Naive thymus-derived CD4-positive, alpha-beta T cell (primary cell): ENCODE data around the gene PRKCA. TPM values are rescaled to one million over a fixed set of nuclear protein-coding genes. Genes with fewer than 3 reads are reported as not detected.

ENCODE experiments used
- ATAC-seq: fragments of 150-1000 bp; cut with Tn5 transposase; 2 replicates; pipeline ENCODE4 v1.10.0; 2021; ENCODE audit warnings: mild to moderate bottlenecking, moderate library complexity
- CTCF ChIA-PET: fragments of 350-600 bp; sonication (Branson Sonifier 250); formaldehyde crosslinking; loops from one replicate; lab custom pipeline; 2021; ENCODE audit warnings: antibody characterized with exemption; lab: Charles Lee
- POLR2A ChIA-PET: fragments of 350-600 bp; sonication (Branson Sonifier 250); formaldehyde crosslinking; loops from one replicate; lab custom pipeline; 2021; ENCODE audit warnings: antibody characterized with exemption, inconsistent platforms; lab: Charles Lee
- DNase-seq, 9 donors: peaks; one replicate each; pipeline versions ENCODE4 v3.0.0 to v3.0.0-alpha.2; 2020 to 2022; ENCODE audit warnings: mixed read lengths in 1 of 9
- H3K27ac ChIP-seq: one replicate; pipeline ENCODE4 v1.7.0; 2013; ENCODE audit warnings: mild to moderate bottlenecking, low read depth, low read length, moderate library complexity
- H3K27me3 ChIP-seq, 2 donors: one replicate each; pipeline ENCODE4 v1.7.0; 2013; ENCODE audit warnings: low read length in 2 of 2, mild to moderate bottlenecking in 2 of 2, moderate library complexity in 2 of 2; ENCODE audit not compliant: control insufficient read depth in 2 of 2, insufficient read depth in 2 of 2
- H3K36me3 ChIP-seq, 3 experiments: 1 replicate in 2 of 3; 2 replicates in 1 of 3; pipeline ENCODE4 v1.7.0; 2013; ENCODE audit warnings: low read length in 3 of 3, mild to moderate bottlenecking in 3 of 3, moderate library complexity in 1 of 3; ENCODE audit not compliant: insufficient read depth in 3 of 3, control insufficient read depth in 2 of 3
- H3K4me1 ChIP-seq, 2 donors: one replicate each; pipeline ENCODE4 v1.7.0; 2013; ENCODE audit warnings: low read length in 2 of 2, mild to moderate bottlenecking in 2 of 2, moderate library complexity in 1 of 2; ENCODE audit not compliant: control insufficient read depth in 2 of 2, insufficient read depth in 2 of 2
- H3K4me3 ChIP-seq: 2 replicates; pipeline ENCODE4 v1.7.0; 2013; ENCODE audit warnings: mild to moderate bottlenecking, low read length
- H3K9me3 ChIP-seq, 3 experiments: 1 replicate in 2 of 3; 2 replicates in 1 of 3; pipeline ENCODE4 v1.7.0; 2013; ENCODE audit warnings: low read length in 3 of 3; ENCODE audit not compliant: control insufficient read depth in 2 of 3
- H3K27ac Mint-ChIP-seq, 9 donors: one replicate each; pipeline ENCODE4 v1.8.0; 2020 to 2022; ENCODE audit warnings: mixed read lengths in 9 of 9, mild to moderate bottlenecking in 8 of 9, moderate library complexity in 5 of 9, inconsistent platforms in 2 of 9
- H3K27me3 Mint-ChIP-seq, 5 donors: one replicate each; pipeline ENCODE4 v1.8.0; 2021 to 2022; ENCODE audit warnings: mixed read lengths in 5 of 5, mild to moderate bottlenecking in 1 of 5
- H3K36me3 Mint-ChIP-seq, 5 donors: one replicate each; pipeline ENCODE4 v1.8.0; 2020 to 2022; ENCODE audit warnings: mixed read lengths in 5 of 5, mild to moderate bottlenecking in 3 of 5, inconsistent platforms in 1 of 5
- H3K4me1 Mint-ChIP-seq, 7 donors: one replicate each; pipeline ENCODE4 v1.8.0; 2020 to 2022; ENCODE audit warnings: mixed read lengths in 7 of 7, mild to moderate bottlenecking in 3 of 7, inconsistent platforms in 1 of 7
- H3K4me3 Mint-ChIP-seq, 10 donors: one replicate each; pipeline ENCODE4 v1.8.0; 2020 to 2022; ENCODE audit warnings: mild to moderate bottlenecking in 10 of 10, mixed read lengths in 10 of 10, moderate library complexity in 6 of 10, inconsistent platforms in 2 of 10
- H3K9me3 Mint-ChIP-seq, 11 donors: one replicate each; pipeline ENCODE4 v1.8.0; 2020 to 2022; ENCODE audit warnings: mixed read lengths in 11 of 11, mild to moderate bottlenecking in 4 of 11, inconsistent platforms in 1 of 11, moderate library complexity in 1 of 11
- intact Hi-C, 2 donors: fragments of 100-400 bp; cut with micrococcal nuclease; formaldehyde crosslinking; loops; one replicate each; pipeline ENCODE4 v1.15.1; 2023
- polyA plus RNA-seq, 2 donors: library from polyadenylated mRNA; unstranded; fragments of 300-500 nt; fragmentation: Illumina TruSeq; gene quantifications; one replicate each; pipeline ENCODE4 v1.2.3, GENCODE V29; 2021
- total RNA-seq, 6 experiments: library from RNA in 5 of 6; stranded (reverse) in 5 of 6; gene quantifications; 1 replicate in 5 of 6; 2 replicates in 1 of 6; pipeline ENCODE4 v1.2.3 and lab custom pipeline; 2021 to 2026

The PRKCA gene
- total and polyA plus RNA-seq, 7 experiments from 2014 or later: 4.1 to 186 (median 122) TPM

GRCh38 chr17:66678827-66679226, 376.4 kb downstream of the PRKCA start:
- H3K36me3 Mint-ChIP-seq: peaks cover 3 to 47% (median 32%) of the 10 kb centered on the region in 5 donors
- Histone ChIP-seq H3K27me3 (no peaks in the 10 kb centered on the region), H3K36me3 (peaks cover 0 to 22% (median 0%) of the 10 kb centered on the region in 3 experiments), H3K4me3 (no peak overlapping the region), H3K4me1 (peaks cover 6 to 17% of the 10 kb centered on the region in 2 donors), H3K9me3 (no peaks in the 10 kb centered on the region), H3K27ac (no peak overlapping the region)
- peaks cover 0 to 10% (median 3%) of the 10 kb centered on the region in 11 donors for H3K9me3 Mint-ChIP-seq
- peaks cover 15 to 58% (median 41%) of the 10 kb centered on the region in 7 donors for H3K4me1 Mint-ChIP-seq
- ChIA-PET CTCF (no interaction called here), POLR2A (no interaction called here)
- H3K4me3 Mint-ChIP-seq: no peak overlapping the region
- H3K27ac Mint-ChIP-seq: peak overlapping the region in 3 of 9 donors; percentile 12 to 38 (median 13)
- DNase-seq: no peak
- H3K27me3 Mint-ChIP-seq: no peaks in the 10 kb centered on the region
- ATAC-seq: no peak
- intact Hi-C loops: no loop called here

GRCh38 chr17:66679631-66680517, 377.5 kb downstream of the PRKCA start:
- Histone ChIP-seq H3K4me3 (no peak overlapping the region), H3K27ac (no peak overlapping the region), H3K36me3 (peaks cover 0 to 20% (median 0%) of the 10 kb centered on the region in 3 experiments), H3K4me1 (peaks cover 0 to 7% of the 10 kb centered on the region in 2 donors), H3K9me3 (no peaks in the 10 kb centered on the region), H3K27me3 (no peaks in the 10 kb centered on the region)
- Mint-ChIP-seq H3K27ac (peak overlapping the region in 5 of 9 donors; percentile 13 to 64 (median 38)), H3K36me3 (peaks cover 3 to 43% (median 30%) of the 10 kb centered on the region in 5 donors), H3K4me1 (peaks cover 5 to 50% (median 33%) of the 10 kb centered on the region in 7 donors), H3K4me3 (no peak overlapping the region), H3K27me3 (no peaks in the 10 kb centered on the region), H3K9me3 (peaks cover 0 to 10% (median 3%) of the 10 kb centered on the region in 11 donors)
- ATAC-seq (no peak), DNase-seq (no peak)
- ChIA-PET POLR2A (no interaction called here), CTCF (no interaction called here)
- intact Hi-C loops: no loop called here

GRCh38 chr17:66682283-66682682, 379.9 kb downstream of the PRKCA start:
- Mint-ChIP-seq H3K36me3 (peaks cover 7 to 48% (median 26%) of the 10 kb centered on the region in 5 donors), H3K4me3 (no peak overlapping the region), H3K27ac (peak overlapping the region in 2 of 9 donors; percentile 6 to 56), H3K9me3 (peaks cover 0 to 9% (median 3%) of the 10 kb centered on the region in 11 donors), H3K27me3 (no peaks in the 10 kb centered on the region), H3K4me1 (peaks cover 5 to 47% (median 26%) of the 10 kb centered on the region in 7 donors)
- Histone ChIP-seq H3K9me3 (no peaks in the 10 kb centered on the region), H3K4me1 (peaks cover 0 to 7% of the 10 kb centered on the region in 2 donors), H3K36me3 (peaks cover 0 to 21% (median 4%) of the 10 kb centered on the region in 3 experiments), H3K4me3 (no peak overlapping the region), H3K27ac (no peak overlapping the region), H3K27me3 (no peaks in the 10 kb centered on the region)
- DNase-seq (no peak), ATAC-seq (no peak)
- intact Hi-C loops: no loop called here
- ChIA-PET CTCF (no interaction called here), POLR2A (no interaction called here)

- no peaks in the 10 kb centered on the region for H3K9me3 Mint-ChIP-seq
- no peak overlapping the region for H3K4me3 ChIP-seq
- H3K4me3 Mint-ChIP-seq: no peak overlapping the region
- intact Hi-C loops: no loop called here
- no peak overlapping the region for H3K27ac ChIP-seq
- peaks cover 0 to 41% (median 4%) of the 10 kb centered on the region in 3 experiments for H3K36me3 ChIP-seq
- H3K27ac Mint-ChIP-seq: peak overlapping the region in 1 of 9 donors; percentile 71
- ATAC-seq (no peak), DNase-seq (no peak)
- POLR2A ChIA-PET: interaction anchor here (0.6 kb wide), 1 partner anchor 1266 kb away, joined by 3 read pairs; no protein-coding TSS in a partner anchor
- no peaks in the 10 kb centered on the region for H3K27me3 ChIP-seq
- CTCF ChIA-PET: interaction anchor here (1.0 kb wide), 1 partner anchor 30 kb away, joined by 3 read pairs; no protein-coding TSS in a partner anchor
- H3K9me3 ChIP-seq: no peaks in the 10 kb centered on the region
- no peaks in the 10 kb centered on the region for H3K4me1 ChIP-seq
- H3K36me3 Mint-ChIP-seq: peaks cover 10 to 48% (median 27%) of the 10 kb centered on the region in 5 donors
- peaks cover 5 to 35% (median 21%) of the 10 kb centered on the region in 7 donors for H3K4me1 Mint-ChIP-seq
- H3K27me3 Mint-ChIP-seq: no peaks in the 10 kb centered on the region
Observed at GRCh38 chr17:66684261-66684660, 381.8 kb downstream of the PRKCA start.

- ATAC-seq: no peak
- Mint-ChIP-seq H3K27ac (no peak overlapping the region), H3K9me3 (peaks cover 0 to 2% (median 0%) of the 10 kb centered on the region in 11 donors), H3K27me3 (no peaks in the 10 kb centered on the region), H3K4me1 (peaks cover 2 to 30% (median 17%) of the 10 kb centered on the region in 7 donors), H3K36me3 (peaks cover 14 to 48% (median 32%) of the 10 kb centered on the region in 5 donors), H3K4me3 (no peak overlapping the region)
- CTCF ChIA-PET: interaction anchor here (1.0 kb wide), 1 partner anchor 31 kb away, joined by 3 read pairs; no protein-coding TSS in a partner anchor
- Histone ChIP-seq H3K4me3 (no peak overlapping the region), H3K36me3 (peaks cover 0 to 45% (median 4%) of the 10 kb centered on the region in 3 experiments), H3K27ac (no peak overlapping the region), H3K9me3 (no peaks in the 10 kb centered on the region), H3K27me3 (no peaks in the 10 kb centered on the region), H3K4me1 (no peaks in the 10 kb centered on the region)
- no peak for DNase-seq
- POLR2A ChIA-PET: interaction anchor here (0.6 kb wide), 1 partner anchor 1266 kb away, joined by 3 read pairs; no protein-coding TSS in a partner anchor
- intact Hi-C loops: no loop called here
Observed at GRCh38 chr17:66684731-66685130, 382.3 kb downstream of the PRKCA start.

- peaks cover 18 to 56% (median 37%) of the 10 kb centered on the region in 5 donors for H3K36me3 Mint-ChIP-seq
- intact Hi-C loops: no loop called here
- H3K36me3 ChIP-seq: peaks cover 0 to 50% (median 7%) of the 10 kb centered on the region in 3 experiments
- H3K4me3 Mint-ChIP-seq: no peak overlapping the region
- no peaks in the 10 kb centered on the region for H3K4me1 ChIP-seq
- H3K9me3 Mint-ChIP-seq: peaks cover 0 to 2% (median 0%) of the 10 kb centered on the region in 11 donors
- H3K27me3 Mint-ChIP-seq: no peaks in the 10 kb centered on the region
- no peak for DNase-seq
- ATAC-seq: no peak
- ChIA-PET POLR2A (no interaction called here), CTCF (no interaction called here)
- no peak overlapping the region for H3K27ac ChIP-seq
- no peak overlapping the region for H3K4me3 ChIP-seq
- peak overlapping the region in 2 of 9 donors; percentile 37 to 55 for H3K27ac Mint-ChIP-seq
- no peaks in the 10 kb centered on the region for H3K27me3 ChIP-seq
- H3K4me1 Mint-ChIP-seq: peaks cover 2 to 30% (median 22%) of the 10 kb centered on the region in 7 donors
- no peaks in the 10 kb centered on the region for H3K9me3 ChIP-seq
Observed at GRCh38 chr17:66686601-66687000, 384.2 kb downstream of the PRKCA start.
